H1 (cell line): ENCODE measurements around the gene B4GALNT3. TPM values are rescaled to one million over a fixed set of nuclear protein-coding genes. Genes with fewer than 3 reads are reported as not detected.

Source experiments
- CTCF ChIA-PET: fragments of 300-600 bp; sonication (Branson Sonifier 250); formaldehyde crosslinking; loops from one replicate; lab custom pipeline; 2021; ENCODE audit not compliant: partially characterized antibody; lab: Charles Lee
- POLR2A ChIA-PET: fragments of 300-600 bp; sonication (Branson Sonifier 250); formaldehyde crosslinking; loops from one replicate; lab custom pipeline; 2021; ENCODE audit warnings: inconsistent platforms; ENCODE audit not compliant: partially characterized antibody; lab: Charles Lee
- DNase-seq, 2 experiments: peaks; one replicate each; pipeline versions ENCODE4 v3.0.0 to v3.0.0-alpha.2; 2010 to 2022; ENCODE audit warnings: low spot score in 2 of 2, low read depth in 1 of 2, mixed read lengths in 1 of 2
- FAIRE-seq: peaks from 2 replicates; lab custom pipeline; 2011; peaks lifted over from hg19 to GRCh38; lab: Jason Lieb, UNC
- H2AFZ ChIP-seq: 2 replicates; pipeline ENCODE4 v1.8.1; 2012; ENCODE audit warnings: low read length, inconsistent platforms
- H2AK5ac ChIP-seq: 2 replicates; pipeline ENCODE4 v1.6.1; 2013; ENCODE audit warnings: low read depth, low read length
- H2BK120ac ChIP-seq: replicated peaks from 2 replicates; pipeline ENCODE3; 2013; ENCODE audit warnings: low read depth, low read length, inconsistent platforms
- H2BK12ac ChIP-seq: 2 replicates; pipeline ENCODE4 v1.6.1; 2013; ENCODE audit warnings: low read depth, low read length
- H2BK15ac ChIP-seq: 2 replicates; pipeline ENCODE4 v1.6.1; 2013; ENCODE audit warnings: low read length
- H2BK20ac ChIP-seq: 2 replicates; pipeline ENCODE4 v1.6.1; 2013; ENCODE audit warnings: low read length
- H2BK5ac ChIP-seq: 2 replicates; pipeline ENCODE4 v1.6.1; 2013; ENCODE audit warnings: low read depth, low read length
- H3K14ac ChIP-seq: 2 replicates; pipeline ENCODE4 v1.6.1; 2013; ENCODE audit warnings: inconsistent platforms; ENCODE audit not compliant: insufficient read length
- H3K18ac ChIP-seq: 2 replicates; pipeline ENCODE4 v1.6.1; 2013; ENCODE audit warnings: low read length; ENCODE audit errors: extremely low read depth
- H3K23ac ChIP-seq: 2 replicates; pipeline ENCODE4 v1.6.1; 2013; ENCODE audit warnings: inconsistent platforms; ENCODE audit not compliant: insufficient read length
- H3K23me2 ChIP-seq: 2 replicates; pipeline ENCODE4 v1.6.1; 2013; ENCODE audit warnings: low read depth, low read length
- H3K27ac ChIP-seq: 2 replicates; pipeline ENCODE4 v1.6.1; 2011; ENCODE audit warnings: low read depth, low read length, inconsistent platforms
- H3K27me3 ChIP-seq, 4 experiments: replicated peaks in 1 of 4; 1 replicate in 1 of 4; 2 replicates in 3 of 4; pipeline versions ENCODE4 v1.6.1 to v1.8.1; 2011 to 2013; ENCODE audit warnings: low read length in 3 of 4, mild to moderate bottlenecking in 3 of 4, inconsistent platforms in 2 of 4, mixed read lengths in 2 of 4, moderate library complexity in 1 of 4; ENCODE audit not compliant: control insufficient read depth in 3 of 4, insufficient read depth in 3 of 4; ENCODE audit errors: extremely low read depth in 1 of 4
- H3K36me3 ChIP-seq, 4 experiments: 2 replicates each; pipeline versions ENCODE4 v1.6.1 to v1.8.1; 2011 to 2013; ENCODE audit warnings: mild to moderate bottlenecking in 4 of 4, low read length in 3 of 4, moderate library complexity in 2 of 4, control low read depth in 1 of 4, inconsistent platforms in 1 of 4; ENCODE audit not compliant: insufficient read depth in 4 of 4, control insufficient read depth in 2 of 4
- H3K4ac ChIP-seq: replicated peaks from 2 replicates; pipeline ENCODE3; 2013; ENCODE audit warnings: low read length, low read depth, mixed read lengths, inconsistent platforms; ENCODE audit not compliant: insufficient read length
- H3K4me1 ChIP-seq, 4 experiments: replicated peaks in 1 of 4; 1 replicate in 1 of 4; 2 replicates in 3 of 4; pipeline versions ENCODE4 v1.6.1 to v1.8.1; 2011 to 2013; ENCODE audit warnings: low read length in 3 of 4, inconsistent platforms in 2 of 4, mixed read lengths in 1 of 4; ENCODE audit not compliant: insufficient read depth in 4 of 4, control insufficient read depth in 3 of 4
- H3K4me2 ChIP-seq, 2 experiments: 2 replicates each; pipeline versions ENCODE4 v1.6.1 to v1.8.1; 2011 to 2013; ENCODE audit warnings: low read depth in 2 of 2, low read length in 2 of 2, control low read depth in 1 of 2, inconsistent platforms in 1 of 2, mild to moderate bottlenecking in 1 of 2; ENCODE audit not compliant: insufficient read depth in 1 of 2
- H3K4me3 ChIP-seq, 4 experiments: fragments of 200-600, 300-600 bp in 1 of 4; sonication (generic), shearing (Covaris generic), sonication (Bioruptor Twin) in 1 of 4; 2 replicates each; pipeline versions ENCODE4 v1.5.1 to v1.8.1; 2011 to 2016; ENCODE audit warnings: low read length in 4 of 4, low read depth in 3 of 4, control low read depth in 2 of 4, inconsistent platforms in 2 of 4, mild to moderate bottlenecking in 2 of 4, mixed read lengths in 1 of 4, moderate library complexity in 1 of 4; ENCODE audit not compliant: insufficient read depth in 2 of 4; ENCODE audit errors: extremely low read depth in 1 of 4
- H3K56ac ChIP-seq: replicated peaks from 2 replicates; pipeline ENCODE3; 2013; ENCODE audit warnings: low read depth, mild to moderate bottlenecking, mixed read lengths, low read length, inconsistent platforms; ENCODE audit not compliant: insufficient read length
- H3K79me1 ChIP-seq: 2 replicates; pipeline ENCODE4 v1.6.1; 2013; ENCODE audit warnings: low read depth, low read length, control low read depth
- H3K79me2 ChIP-seq, 2 experiments: 2 replicates each; pipeline versions ENCODE4 v1.6.1 to v1.8.1; 2012 to 2013; ENCODE audit warnings: low read length in 2 of 2, mild to moderate bottlenecking in 2 of 2, inconsistent platforms in 1 of 2; ENCODE audit not compliant: insufficient read depth in 2 of 2, control insufficient read depth in 1 of 2
- H3K9ac ChIP-seq, 4 experiments: replicated peaks in 1 of 4; 1 replicate in 1 of 4; 2 replicates in 3 of 4; pipeline versions ENCODE4 v1.6.1 to v1.8.1; 2011 to 2013; ENCODE audit warnings: low read depth in 3 of 4, low read length in 3 of 4, control low read depth in 2 of 4, mild to moderate bottlenecking in 2 of 4, moderate library complexity in 2 of 4, inconsistent platforms in 1 of 4; ENCODE audit errors: extremely low read depth in 1 of 4
- H3K9me3 ChIP-seq, 2 experiments: 2 replicates each; pipeline versions ENCODE4 v1.6.1 to v1.8.1; 2012 to 2013; ENCODE audit warnings: mild to moderate bottlenecking in 2 of 2, moderate library complexity in 2 of 2, control low read depth in 1 of 2, inconsistent platforms in 1 of 2, low read depth in 1 of 2, low read length in 1 of 2, mixed read lengths in 1 of 2; ENCODE audit not compliant: insufficient read depth in 2 of 2
- H4K20me1 ChIP-seq, 2 experiments: replicated peaks in 1 of 2; 2 replicates each; pipeline versions ENCODE3 to v1.8.1; 2011 to 2013; ENCODE audit warnings: inconsistent platforms in 2 of 2, low read length in 2 of 2, mild to moderate bottlenecking in 1 of 2; ENCODE audit not compliant: insufficient read depth in 2 of 2, control insufficient read depth in 1 of 2
- H4K5ac ChIP-seq: 2 replicates; pipeline ENCODE4 v1.6.1; 2013; ENCODE audit warnings: low read length, low read depth, mixed read lengths, inconsistent platforms; ENCODE audit not compliant: insufficient read length
- H4K8ac ChIP-seq: 2 replicates; pipeline ENCODE4 v1.8.0; 2013; ENCODE audit warnings: mild to moderate bottlenecking, moderate library complexity, low read length, inconsistent platforms; ENCODE audit not compliant: insufficient read depth; ENCODE audit errors: extremely low read depth
- H4K91ac ChIP-seq: replicated peaks from 2 replicates; pipeline ENCODE3; 2013; ENCODE audit warnings: low read length, mixed read lengths, inconsistent platforms; ENCODE audit not compliant: insufficient read length
- BACH1 ChIP-seq: IDR thresholded peaks from 2 replicates; pipeline ENCODE4 v1.6.1; 2012; ENCODE audit warnings: low read length, improper control_type of control experiment
- BCL11A ChIP-seq, 2 experiments: IDR thresholded peaks; one replicate each; pipeline ENCODE4 v1.6.1; 2011; ENCODE audit warnings: low read depth in 2 of 2, low read length in 2 of 2, mild to moderate bottlenecking in 2 of 2
- CBX5 ChIP-seq: fragments of 300-800, 300-1000 bp; sonication (generic); IDR thresholded peaks from 2 replicates; pipeline ENCODE4 v1.7.1; 2016; ENCODE audit warnings: antibody characterized with exemption, low read length, low read depth
- EP300 ChIP-seq, 2 experiments: IDR thresholded peaks; 1 replicate in 1 of 2; 2 replicates in 1 of 2; pipeline ENCODE4 v1.6.1; 2011 to 2012; ENCODE audit warnings: low read depth in 2 of 2, low read length in 2 of 2, mild to moderate bottlenecking in 2 of 2, borderline replicate concordance in 1 of 2, inconsistent platforms in 1 of 2, moderate library complexity in 1 of 2
- HDAC6 ChIP-seq: IDR thresholded peaks from one replicate; pipeline ENCODE4 v1.7.1; 2012; ENCODE audit warnings: low read depth, mild to moderate bottlenecking, inconsistent platforms, low read length, moderate library complexity
- JUND ChIP-seq: IDR thresholded peaks from 2 replicates; pipeline ENCODE4 v1.6.1; 2011; ENCODE audit warnings: mild to moderate bottlenecking, improper control_type of control experiment, low read length
- MAFK ChIP-seq: IDR thresholded peaks from 2 replicates; pipeline ENCODE4 v1.6.1; 2012; ENCODE audit warnings: low read depth, mild to moderate bottlenecking, improper control_type of control experiment, low read length
- POLR2A ChIP-seq, 2 experiments: IDR thresholded peaks; 1 replicate in 1 of 2; 2 replicates in 1 of 2; pipeline ENCODE4 v1.6.1; 2011; ENCODE audit warnings: low read depth in 2 of 2, low read length in 2 of 2, mild to moderate bottlenecking in 2 of 2; ENCODE audit errors: control extremely low read depth in 1 of 2
- POLR2AphosphoS5 ChIP-seq: IDR thresholded peaks from 2 replicates; pipeline ENCODE4 v1.6.1; 2011; ENCODE audit warnings: low read depth, low read length
- POU5F1 ChIP-seq: IDR thresholded peaks from 2 replicates; pipeline ENCODE4 v1.6.1; 2011; ENCODE audit warnings: low read depth, mild to moderate bottlenecking, low read length, moderate library complexity
- RBBP5 ChIP-seq: IDR thresholded peaks from 2 replicates; pipeline ENCODE4 v1.7.1; 2012; ENCODE audit warnings: low read depth, mild to moderate bottlenecking, inconsistent platforms, low read length, moderate library complexity, borderline replicate concordance
- SIRT6 ChIP-seq: IDR thresholded peaks from one replicate; pipeline ENCODE4 v1.7.1; 2012; ENCODE audit warnings: low read length, inconsistent platforms
- SP2 ChIP-seq: IDR thresholded peaks from 2 replicates; pipeline ENCODE4 v1.6.1; 2012; ENCODE audit warnings: mild to moderate bottlenecking, low read length, inconsistent platforms
- SUZ12 ChIP-seq: fragments of 200-600 bp; sonication (generic); IDR thresholded peaks from 2 replicates; pipeline ENCODE4 v1.6.1; 2012; ENCODE audit warnings: mild to moderate bottlenecking, inconsistent platforms, low read length, moderate library complexity, mixed read lengths
- TAF1 ChIP-seq: IDR thresholded peaks from 2 replicates; pipeline ENCODE4 v1.6.1; 2011; ENCODE audit warnings: mild to moderate bottlenecking, low read depth, low read length
- WGBS, 2 experiments: shearing (Covaris generic) in 1 of 2; methylation state at CpG; one replicate each; pipeline versions ENCODE4 v1.1.6 to v1.1.7; 2013 to 2015; ENCODE audit warnings: low lambda C conversion rate in 2 of 2, mixed read lengths in 2 of 2, inconsistent platforms in 1 of 2, low coverage in 1 of 2, missing lambda C conversion rate in 1 of 2; ENCODE audit not compliant: insufficient replicate concordance in 2 of 2, insufficient coverage in 1 of 2, insufficient read length in 1 of 2; ENCODE audit errors: extremely low coverage in 1 of 2, missing lambda C conversion rate in 1 of 2; 5-methylcytosine and 5-hydroxymethylcytosine counted together
- polyA plus RNA-seq, 7 experiments: library from polyadenylated mRNA; depleted of rRNA in 3 of 7; stranded (reverse) in 5 of 7; unstranded in 2 of 7; fragments of >200 nt in 5 of 7; fragments of 200-250 nt in 2 of 7; gene quantifications; 1 replicate in 5 of 7; 2 replicates in 1 of 7; 4 replicates in 1 of 7; pipeline versions ENCODE4 v1.2.1 to v1.2.3, GENCODE V29; 2011 to 2013; ENCODE audit warnings: missing spikeins in 2 of 7, mixed read lengths in 2 of 7
- total RNA-seq: library from RNA; stranded (reverse); fragmentation: NEBNext Ultra II Directional; extraction: Animal tissue kit (Norgen Biotek cat#: 25700); gene quantifications from 2 replicates; pipeline ENCODE4 v1.2.1, GENCODE V29; 2021

The B4GALNT3 gene
- total and polyA plus RNA-seq, 2 of the 8 experiments (the other 6 are each of a cell fraction or from before 2014, with no cell fraction given), result 12.5 to 20.3 TPM

- H2AFZ ChIP-seq, result no peak overlapping the region
- POLR2A ChIA-PET, result no interaction called here
- TF ChIP-seq JUND, result no peak
- TF ChIP-seq POU5F1, result no peak
- TF ChIP-seq BACH1, result no peak
- no peak for TF ChIP-seq POLR2AphosphoS5
- TF ChIP-seq POLR2A (IDR thresholded peaks at IDR 0.05; ENCODE audit: control extremely low read depth in 1 of 2, low read depth in 2 of 2, low read length in 2 of 2), result no peak
- no peak for TF ChIP-seq TAF1
- TF ChIP-seq HDAC6, result no peak
- TF ChIP-seq CBX5, result no peak
- TF ChIP-seq SP2, result no peak
- TF ChIP-seq EP300 (IDR thresholded peaks at IDR 0.05; ENCODE audit: borderline replicate concordance in 1 of 2, low read depth in 2 of 2, low read length in 2 of 2), result no peak
- TF ChIP-seq MAFK, result no peak
- no peak for TF ChIP-seq BCL11A (IDR thresholded peaks at IDR 0.05; ENCODE audit: low read depth in 2 of 2, low read length in 2 of 2)
- TF ChIP-seq SIRT6, result no peak
- no peak for TF ChIP-seq RBBP5
- no peak for TF ChIP-seq SUZ12
These were observed 112.8 kb downstream of the B4GALNT3 start for GRCh38 chr12:572532-572899.

More at GRCh38 chr12:572532-572899, 112.8 kb downstream of the B4GALNT3 start:
- Histone ChIP-seq H3K27ac (no peak overlapping the region), H2BK15ac (no peak overlapping the region), H3K27me3 (peaks cover 0 to 12% (median 10%) of the 10 kb centered on the region in 4 experiments; a peak in 6 of 7 replicates), H4K20me1 (no peaks in the 10 kb centered on the region), H4K5ac (no peak overlapping the region), H3K56ac (no peak overlapping the region), H2BK20ac (no peak overlapping the region), H3K4ac (no peak overlapping the region), H3K9me3 (no peaks in the 10 kb centered on the region), H3K23me2 (peaks cover 9% of the 10 kb centered on the region), H3K9ac (no peak overlapping the region), H2AK5ac (no peak overlapping the region), H4K8ac (no peak overlapping the region), H3K18ac (no peak overlapping the region), H3K79me2 (no peaks in the 10 kb centered on the region), H3K79me1 (no peaks in the 10 kb centered on the region), H2BK12ac (no peak overlapping the region), H3K4me2 (no peak overlapping the region), H2BK5ac (no peak overlapping the region), H3K36me3 (no peaks in the 10 kb centered on the region), H4K91ac (no peak overlapping the region), H2BK120ac (no peak overlapping the region), H3K23ac (no peak overlapping the region), H3K4me3 (no peak overlapping the region), H3K4me1 (peaks cover 0 to 9% (median 6%) of the 10 kb centered on the region in 4 experiments; a peak in 5 of 7 replicates), H3K14ac (no peak overlapping the region)
- 87% methylated on average over 3 of the region's 3 CpGs; no CpG with 5 or more reads in 1 of the 2 experiments for WGBS, 2 experiments
- CTCF ChIA-PET, result interaction anchor here (0.6 to 2.7 kb wide), 6 partner anchors 17 to 364 kb away, joined by 3 to 23 read pairs (median 3); partner anchors contain the start of gene WNK1
- DNase-seq (no peak), FAIRE-seq (no peak)
